Measurements from ENCODE around the gene RGPD5. TPM values are rescaled to one million over a fixed set of nuclear protein-coding genes. Genes with fewer than 3 reads are reported as not detected.
"Not testable (repeated sequence)": the region's sequence is repeated elsewhere in the genome, so short reads cannot be mapped to it uniquely, and the experiment has no call there.

Gene RGPD5
- total and polyA plus RNA-seq, 2 of the 8 experiments (the other 6 are each of a cell fraction or from before 2014, with no cell fraction given) = 2.9 to 26.1 TPM

DNA sequence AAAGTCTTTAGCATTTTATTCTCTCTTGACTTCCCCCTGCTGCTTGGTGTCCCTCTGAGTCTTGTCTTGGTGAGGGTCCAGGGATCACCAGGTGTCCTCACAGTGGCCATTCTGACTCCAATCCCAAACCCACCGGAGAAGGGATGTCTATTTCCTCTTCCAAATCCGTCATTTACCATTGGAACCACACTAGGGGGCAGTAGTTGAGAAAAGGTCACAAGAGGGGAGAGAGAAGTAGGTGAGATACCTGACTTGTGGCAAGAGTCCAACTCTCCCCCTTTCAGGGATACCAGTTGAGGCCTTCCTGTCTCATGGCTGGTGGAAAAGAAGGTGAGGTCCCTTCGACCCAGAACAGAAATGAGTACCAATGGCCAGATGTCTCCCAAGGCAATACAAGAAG lies 82.5 kb downstream of the RGPD5 start:
- H3K27me3 ChIP-seq (replicated peaks in 1 of 4; ENCODE audit: control insufficient read depth in 3 of 4, extremely low read depth in 1 of 4, insufficient read depth in 3 of 4, low read length in 3 of 4); H3K23ac ChIP-seq (ENCODE audit: insufficient read length); H2BK15ac ChIP-seq (ENCODE audit: low read length); H3K14ac ChIP-seq (ENCODE audit: insufficient read length); H3K23me2 ChIP-seq (ENCODE audit: low read depth, low read length); POLR2A ChIA-PET (ENCODE audit: partially characterized antibody); H3K27ac ChIP-seq (ENCODE audit: low read depth, low read length); H3K4me3 ChIP-seq (ENCODE audit: extremely low read depth in 1 of 4, insufficient read depth in 2 of 4, low read depth in 3 of 4, low read length in 4 of 4); H2BK120ac ChIP-seq (replicated peaks; ENCODE audit: low read depth, low read length); CTCF ChIA-PET (ENCODE audit: partially characterized antibody); H3K9ac ChIP-seq (replicated peaks in 1 of 4; ENCODE audit: extremely low read depth in 1 of 4, low read depth in 3 of 4, low read length in 3 of 4); H2BK5ac ChIP-seq (ENCODE audit: low read depth, low read length); H3K18ac ChIP-seq (ENCODE audit: extremely low read depth, low read length); H3K36me3 ChIP-seq (ENCODE audit: control insufficient read depth in 2 of 4, insufficient read depth in 4 of 4, low read length in 3 of 4); H3K4ac ChIP-seq (replicated peaks; ENCODE audit: insufficient read length, low read depth, low read length); H3K4me2 ChIP-seq (ENCODE audit: insufficient read depth in 1 of 2, low read depth in 2 of 2, low read length in 2 of 2); H2AFZ ChIP-seq (ENCODE audit: low read length); H3K56ac ChIP-seq (replicated peaks; ENCODE audit: insufficient read length, low read depth, low read length); H4K8ac ChIP-seq (ENCODE audit: extremely low read depth, insufficient read depth, low read length); FAIRE-seq; DNase-seq (ENCODE audit: low read depth in 1 of 2, low spot score in 2 of 2); H2BK12ac ChIP-seq (ENCODE audit: low read depth, low read length); H2AK5ac ChIP-seq (ENCODE audit: low read depth, low read length); H4K5ac ChIP-seq (ENCODE audit: insufficient read length, low read depth, low read length); H4K91ac ChIP-seq (replicated peaks; ENCODE audit: insufficient read length, low read length); H3K79me2 ChIP-seq (ENCODE audit: control insufficient read depth in 1 of 2, insufficient read depth in 2 of 2, low read length in 2 of 2); H3K9me3 ChIP-seq (ENCODE audit: insufficient read depth in 2 of 2, low read depth in 1 of 2, low read length in 1 of 2); H4K20me1 ChIP-seq (replicated peaks in 1 of 2; ENCODE audit: control insufficient read depth in 1 of 2, insufficient read depth in 2 of 2, low read length in 2 of 2); H2BK20ac ChIP-seq (ENCODE audit: low read length); H3K4me1 ChIP-seq (replicated peaks in 1 of 4; ENCODE audit: control insufficient read depth in 3 of 4, insufficient read depth in 4 of 4, low read length in 3 of 4); H3K79me1 ChIP-seq (ENCODE audit: low read depth, low read length): not testable (repeated sequence)
- no CpG with 5 or more reads among the region's 3 CpGs for WGBS, 2 experiments (ENCODE audit: extremely low coverage in 1 of 2, insufficient coverage in 1 of 2, insufficient read length in 1 of 2, insufficient replicate concordance in 2 of 2, low coverage in 1 of 2, low lambda C conversion rate in 2 of 2, missing lambda C conversion rate in 1 of 2)

- H4K8ac ChIP-seq (ENCODE audit: extremely low read depth, insufficient read depth, low read length); H3K56ac ChIP-seq (replicated peaks; ENCODE audit: insufficient read length, low read depth, low read length); H3K27me3 ChIP-seq (replicated peaks in 1 of 4; ENCODE audit: control insufficient read depth in 3 of 4, extremely low read depth in 1 of 4, insufficient read depth in 3 of 4, low read length in 3 of 4); H4K20me1 ChIP-seq (replicated peaks in 1 of 2; ENCODE audit: control insufficient read depth in 1 of 2, insufficient read depth in 2 of 2, low read length in 2 of 2); H2AK5ac ChIP-seq (ENCODE audit: low read depth, low read length); H3K4me2 ChIP-seq (ENCODE audit: insufficient read depth in 1 of 2, low read depth in 2 of 2, low read length in 2 of 2); H3K9me3 ChIP-seq (ENCODE audit: insufficient read depth in 2 of 2, low read depth in 1 of 2, low read length in 1 of 2); H3K79me1 ChIP-seq (ENCODE audit: low read depth, low read length); H3K4me3 ChIP-seq (ENCODE audit: extremely low read depth in 1 of 4, insufficient read depth in 2 of 4, low read depth in 3 of 4, low read length in 4 of 4); H3K4ac ChIP-seq (replicated peaks; ENCODE audit: insufficient read length, low read depth, low read length); H3K4me1 ChIP-seq (replicated peaks in 1 of 4; ENCODE audit: control insufficient read depth in 3 of 4, insufficient read depth in 4 of 4, low read length in 3 of 4); H4K91ac ChIP-seq (replicated peaks; ENCODE audit: insufficient read length, low read length); H2BK15ac ChIP-seq (ENCODE audit: low read length); H3K36me3 ChIP-seq (ENCODE audit: control insufficient read depth in 2 of 4, insufficient read depth in 4 of 4, low read length in 3 of 4); H2BK120ac ChIP-seq (replicated peaks; ENCODE audit: low read depth, low read length); H2BK5ac ChIP-seq (ENCODE audit: low read depth, low read length); DNase-seq (ENCODE audit: low read depth in 1 of 2, low spot score in 2 of 2); H2AFZ ChIP-seq (ENCODE audit: low read length); CTCF ChIA-PET (ENCODE audit: partially characterized antibody); H3K27ac ChIP-seq (ENCODE audit: low read depth, low read length); POLR2A ChIA-PET (ENCODE audit: partially characterized antibody); FAIRE-seq; H3K14ac ChIP-seq (ENCODE audit: insufficient read length); H2BK12ac ChIP-seq (ENCODE audit: low read depth, low read length); H3K23ac ChIP-seq (ENCODE audit: insufficient read length); H3K18ac ChIP-seq (ENCODE audit: extremely low read depth, low read length); H3K9ac ChIP-seq (replicated peaks in 1 of 4; ENCODE audit: extremely low read depth in 1 of 4, low read depth in 3 of 4, low read length in 3 of 4); H4K5ac ChIP-seq (ENCODE audit: insufficient read length, low read depth, low read length); H2BK20ac ChIP-seq (ENCODE audit: low read length); H3K79me2 ChIP-seq (ENCODE audit: control insufficient read depth in 1 of 2, insufficient read depth in 2 of 2, low read length in 2 of 2); H3K23me2 ChIP-seq (ENCODE audit: low read depth, low read length): not testable (repeated sequence)
- no CpG with 5 or more reads among the region's 1 CpG for WGBS, 2 experiments (ENCODE audit: extremely low coverage in 1 of 2, insufficient coverage in 1 of 2, insufficient read length in 1 of 2, insufficient replicate concordance in 2 of 2, low coverage in 1 of 2, low lambda C conversion rate in 2 of 2, missing lambda C conversion rate in 1 of 2)
These were observed 88.0 kb downstream of the RGPD5 start for GRCh38 chr2:109882112-109882511.

Data from H1 (cell line).